ENCODE measurements around the gene TMF1. TPM values are rescaled to one million over a fixed set of nuclear protein-coding genes. Genes with fewer than 3 reads are reported as not detected.
A peak's percentile ranks its signal among the peaks of the same experiment; 100 is the strongest.

TMF1 gene
- total and polyA plus RNA-seq, 8 donors = 6.0 to 53.8 (median 12.6) TPM

GRCh38 chr3:69091389-69092029 is 39.4 kb upstream of the TMF1 start:
- no peak overlapping the region for H3K4me3 ChIP-seq

GRCh38 chr3:69090021-69090420 is 37.9 kb upstream of the TMF1 start:
- Histone ChIP-seq H3K36me3 (peaks cover 0 to 7% (median 0%) of the 10 kb centered on the region in 4 donors), H3K27me3 (no peaks in the 10 kb centered on the region), H3K9me3 (no peaks in the 10 kb centered on the region), H3K4me1 (peaks cover 75 to 91% (median 86%) of the 10 kb centered on the region in 4 donors), H3K27ac (peak overlapping the region in 4 of 5 donors; percentile 28 to 97 (median 86)), H3K4me3 (no peak overlapping the region)
- TF ChIP-seq POLR2A (IDR thresholded peaks at IDR 0.05) = no peak
- TF ChIP-seq EP300 (IDR thresholded peaks at IDR 0.05) = no peak
- peak in 1 of 3 donors; percentile 51 for TF ChIP-seq POLR2AphosphoS5 (IDR thresholded peaks at IDR 0.05)
- no peak for TF ChIP-seq CTCF (IDR thresholded peaks at IDR 0.05)
- DNase-seq = no peak
- intact Hi-C loops (cut with DNase I; ENCODE audit: low total_unique reads) = no loop called here
- WGBS, 5 donors = 20 to 36% (median 28%) methylated on average over 3 of the region's 3 CpGs

More at GRCh38 chr3:69091389-69092029, 39.4 kb upstream of the TMF1 start:
- no peak for DNase-seq
- TF ChIP-seq POLR2A (IDR thresholded peaks at IDR 0.05) = no peak
- no peak for TF ChIP-seq POLR2AphosphoS5 (IDR thresholded peaks at IDR 0.05)
- TF ChIP-seq CTCF (IDR thresholded peaks at IDR 0.05) = no peak
- no peak for TF ChIP-seq EP300 (IDR thresholded peaks at IDR 0.05)
- Histone ChIP-seq H3K9me3 (no peaks in the 10 kb centered on the region), H3K36me3 (peaks cover 0 to 7% (median 0%) of the 10 kb centered on the region in 4 donors), H3K4me1 (peaks cover 83 to 100% (median 94%) of the 10 kb centered on the region in 4 donors), H3K27me3 (no peaks in the 10 kb centered on the region), H3K27ac (peak overlapping the region; percentile 60 to 97 (median 75))
- intact Hi-C loops (cut with DNase I; ENCODE audit: low total_unique reads) = no loop called here
- 42 to 56% (median 44%) methylated on average over 5 of the region's 5 CpGs for WGBS, 5 donors

GRCh38 chr3:69088063-69088462 is 35.9 kb upstream of the TMF1 start:
- intact Hi-C loops (cut with DNase I; ENCODE audit: low total_unique reads) = no loop called here
- DNase-seq = no peak
- Histone ChIP-seq H3K36me3 (peaks cover 0 to 7% (median 0%) of the 10 kb centered on the region in 4 donors), H3K27ac (peak overlapping the region in 4 of 5 donors; percentile 94 to 97 (median 96)), H3K4me1 (peaks cover 71 to 88% (median 85%) of the 10 kb centered on the region in 4 donors), H3K4me3 (peak overlapping the region in 2 of 4 donors; percentile 75 to 94), H3K27me3 (no peaks in the 10 kb centered on the region), H3K9me3 (no peaks in the 10 kb centered on the region)
- 31 to 48% (median 38%) methylated on average over 2 of the region's 2 CpGs for WGBS, 5 donors
- no peak for TF ChIP-seq CTCF (IDR thresholded peaks at IDR 0.05)
- no peak for TF ChIP-seq EP300 (IDR thresholded peaks at IDR 0.05)
- TF ChIP-seq POLR2AphosphoS5 (IDR thresholded peaks at IDR 0.05) = no peak
- TF ChIP-seq POLR2A (IDR thresholded peaks at IDR 0.05) = no peak

GRCh38 chr3:69087030-69087791 is 35.1 kb upstream of the TMF1 start:
- Histone ChIP-seq H3K27ac (peak overlapping the region; percentile 79 to 97 (median 96)), H3K36me3 (peaks cover 0 to 7% (median 0%) of the 10 kb centered on the region in 4 donors), H3K4me1 (peaks cover 70 to 88% (median 86%) of the 10 kb centered on the region in 4 donors), H3K27me3 (no peaks in the 10 kb centered on the region), H3K9me3 (no peaks in the 10 kb centered on the region), H3K4me3 (peak overlapping the region; percentile 75 to 94 (median 84))
- 65 to 71% (median 67%) methylated on average over 3 of the region's 3 CpGs for WGBS, 5 donors
- no peak for TF ChIP-seq EP300 (IDR thresholded peaks at IDR 0.05)
- no peak for TF ChIP-seq CTCF (IDR thresholded peaks at IDR 0.05)
- TF ChIP-seq POLR2AphosphoS5 (IDR thresholded peaks at IDR 0.05) = no peak
- TF ChIP-seq POLR2A (IDR thresholded peaks at IDR 0.05) = no peak
- DNase-seq = no peak
- intact Hi-C loops (cut with DNase I; ENCODE audit: low total_unique reads) = no loop called here

Data from stomach (tissue), 9 donors.